Keratinocyte (primary cell): Measurements from ENCODE around the gene MACF1.

ENCODE experiments used
- EZH2 ChIP-seq: IDR thresholded peaks from one replicate; pipeline ENCODE4 v1.6.1; 2012; ENCODE audit warnings: inconsistent platforms, mild to moderate bottlenecking, low read length, moderate library complexity
- TF ChIP-seq, protein P1 (sequence below), 3 experiments: IDR thresholded peaks in 1 of 3; conservative IDR thresholded peaks in 1 of 3; optimal IDR thresholded peaks in 1 of 3; 2 replicates in 2 of 3; 3 replicates in 1 of 3; pipeline versions ENCODE3 to v1.5.1; 2011; ENCODE audit warnings: low read length in 3 of 3, mild to moderate bottlenecking in 3 of 3, moderate library complexity in 2 of 3, control low read depth in 1 of 3, inconsistent platforms in 1 of 3; ENCODE audit not compliant: insufficient read depth in 2 of 3; ENCODE audit errors: extremely low read depth in 1 of 3

DNA sequence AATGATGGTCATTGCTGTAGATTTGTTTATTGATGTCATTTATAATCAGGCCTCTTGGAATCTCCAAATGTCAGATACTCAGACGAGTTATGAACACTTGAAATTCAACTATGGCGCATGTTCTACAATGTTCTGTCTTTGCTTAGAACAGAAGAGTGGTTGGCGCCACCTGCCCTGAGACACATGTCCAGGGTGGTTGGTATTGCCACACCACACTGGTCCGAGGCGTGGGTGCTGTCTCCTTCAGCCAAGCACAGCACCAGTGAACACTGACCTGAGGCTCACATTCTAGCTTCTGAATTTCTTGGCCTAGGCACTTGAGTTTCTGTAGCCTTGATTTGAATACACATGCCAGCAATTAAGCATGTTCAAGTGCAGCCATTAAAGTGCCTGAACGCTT, 276.8 kb downstream of the MACF1 start:
- TF ChIP-seq, protein P1, sequence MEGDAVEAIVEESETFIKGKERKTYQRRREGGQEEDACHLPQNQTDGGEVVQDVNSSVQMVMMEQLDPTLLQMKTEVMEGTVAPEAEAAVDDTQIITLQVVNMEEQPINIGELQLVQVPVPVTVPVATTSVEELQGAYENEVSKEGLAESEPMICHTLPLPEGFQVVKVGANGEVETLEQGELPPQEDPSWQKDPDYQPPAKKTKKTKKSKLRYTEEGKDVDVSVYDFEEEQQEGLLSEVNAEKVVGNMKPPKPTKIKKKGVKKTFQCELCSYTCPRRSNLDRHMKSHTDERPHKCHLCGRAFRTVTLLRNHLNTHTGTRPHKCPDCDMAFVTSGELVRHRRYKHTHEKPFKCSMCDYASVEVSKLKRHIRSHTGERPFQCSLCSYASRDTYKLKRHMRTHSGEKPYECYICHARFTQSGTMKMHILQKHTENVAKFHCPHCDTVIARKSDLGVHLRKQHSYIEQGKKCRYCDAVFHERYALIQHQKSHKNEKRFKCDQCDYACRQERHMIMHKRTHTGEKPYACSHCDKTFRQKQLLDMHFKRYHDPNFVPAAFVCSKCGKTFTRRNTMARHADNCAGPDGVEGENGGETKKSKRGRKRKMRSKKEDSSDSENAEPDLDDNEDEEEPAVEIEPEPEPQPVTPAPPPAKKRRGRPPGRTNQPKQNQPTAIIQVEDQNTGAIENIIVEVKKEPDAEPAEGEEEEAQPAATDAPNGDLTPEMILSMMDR (optimal IDR thresholded peaks at IDR 0.05 in 1 of 3, IDR thresholded peaks at IDR 0.05 in 1 of 3, conservative IDR thresholded peaks at IDR 0.05 in 1 of 3; ENCODE audit: extremely low read depth in 1 of 3, insufficient read depth in 2 of 3, low read length in 3 of 3): no peak
- no peak for TF ChIP-seq EZH2
